ENCODE results near the gene TKT. TPM values are rescaled to one million over a fixed set of nuclear protein-coding genes. Genes with fewer than 3 reads are reported as not detected.

The TKT gene
- polyA plus RNA-seq, 2 donors = 264 to 374 TPM

DNA sequence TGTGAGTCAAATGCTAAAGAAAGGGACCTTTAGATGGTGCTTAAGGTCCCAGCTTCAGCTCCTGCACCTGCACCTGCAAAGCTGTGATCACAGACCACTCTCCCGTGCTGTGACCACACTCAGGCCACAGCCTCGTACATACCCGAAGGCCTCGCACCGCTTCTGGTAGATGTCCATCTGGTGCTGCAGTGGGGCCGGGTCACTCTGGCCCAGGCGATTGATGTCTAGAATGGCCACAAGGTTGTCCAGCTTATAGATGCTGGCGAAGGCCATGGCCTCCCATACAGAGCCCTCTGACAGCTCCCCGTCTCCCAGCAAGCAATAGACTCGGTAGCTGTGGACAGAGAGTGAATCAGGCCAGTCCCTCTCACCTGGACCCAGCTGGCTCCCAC lies 21.0 kb downstream of the TKT start:
- H3K4me3 ChIP-seq (ENCODE audit: low read depth in 1 of 2, low read length in 2 of 2) = no peak overlapping the region
- H3K27ac ChIP-seq (ENCODE audit: low read depth in 2 of 2, low read length in 1 of 2) = no peak overlapping the region
- H3K36me3 ChIP-seq (ENCODE audit: control insufficient read depth in 2 of 2, insufficient read depth in 2 of 2, low read length in 1 of 2) = peaks cover 26 to 72% of the 10 kb centered on the region in 2 donors
- WGBS, 2 donors = 91 to 97% methylated on average over 10 of the region's 10 CpGs
- peaks cover 7 to 24% of the 10 kb centered on the region in 2 donors for H3K4me1 ChIP-seq (ENCODE audit: control insufficient read depth in 2 of 2, insufficient read depth in 2 of 2, low read length in 1 of 2)
- no peaks in the 10 kb centered on the region for H3K9me3 ChIP-seq (ENCODE audit: control insufficient read depth in 2 of 2, insufficient read depth in 1 of 2, low read depth in 1 of 2, low read length in 1 of 2)
- no peaks in the 10 kb centered on the region for H3K27me3 ChIP-seq (ENCODE audit: control insufficient read depth in 1 of 2, insufficient read depth in 2 of 2, low read length in 2 of 2)

GRCh38 chr3:53234130-53234840 lies 21.5 kb downstream of the TKT start:
- 81 to 83% methylated on average over 15 of the region's 15 CpGs for WGBS, 2 donors
- no peaks in the 10 kb centered on the region for H3K9me3 ChIP-seq (ENCODE audit: control insufficient read depth in 2 of 2, insufficient read depth in 1 of 2, low read depth in 1 of 2, low read length in 1 of 2)
- H3K36me3 ChIP-seq (ENCODE audit: control insufficient read depth in 2 of 2, insufficient read depth in 2 of 2, low read length in 1 of 2) = peaks cover 31 to 71% of the 10 kb centered on the region in 2 donors
- no peak overlapping the region for H3K27ac ChIP-seq (ENCODE audit: low read depth in 2 of 2, low read length in 1 of 2)
- peaks cover 7 to 24% of the 10 kb centered on the region in 2 donors for H3K4me1 ChIP-seq (ENCODE audit: control insufficient read depth in 2 of 2, insufficient read depth in 2 of 2, low read length in 1 of 2)
- H3K27me3 ChIP-seq (ENCODE audit: control insufficient read depth in 1 of 2, insufficient read depth in 2 of 2, low read length in 2 of 2) = no peaks in the 10 kb centered on the region
- no peak overlapping the region for H3K4me3 ChIP-seq (ENCODE audit: low read depth in 1 of 2, low read length in 2 of 2)

- H3K36me3 ChIP-seq (ENCODE audit: control insufficient read depth in 2 of 2, insufficient read depth in 2 of 2, low read length in 1 of 2) = peaks cover 37 to 76% of the 10 kb centered on the region in 2 donors
- no peak overlapping the region for H3K4me3 ChIP-seq (ENCODE audit: low read depth in 1 of 2, low read length in 2 of 2)
- no peaks in the 10 kb centered on the region for H3K9me3 ChIP-seq (ENCODE audit: control insufficient read depth in 2 of 2, insufficient read depth in 1 of 2, low read depth in 1 of 2, low read length in 1 of 2)
- H3K27ac ChIP-seq (ENCODE audit: low read depth in 2 of 2, low read length in 1 of 2) = no peak overlapping the region
- 74 to 77% methylated on average over 18 of the region's 18 CpGs for WGBS, 2 donors
- H3K27me3 ChIP-seq (ENCODE audit: control insufficient read depth in 1 of 2, insufficient read depth in 2 of 2, low read length in 2 of 2) = no peaks in the 10 kb centered on the region
- peaks cover 7 to 16% of the 10 kb centered on the region in 2 donors for H3K4me1 ChIP-seq (ENCODE audit: control insufficient read depth in 2 of 2, insufficient read depth in 2 of 2, low read length in 1 of 2)
Observed at GRCh38 chr3:53232641-53233377, 23.0 kb downstream of the TKT start.

GRCh38 chr3:53231532-53232511 lies 24.0 kb downstream of the TKT start:
- H3K27me3 ChIP-seq (ENCODE audit: control insufficient read depth in 1 of 2, insufficient read depth in 2 of 2, low read length in 2 of 2) = no peaks in the 10 kb centered on the region
- H3K36me3 ChIP-seq (ENCODE audit: control insufficient read depth in 2 of 2, insufficient read depth in 2 of 2, low read length in 1 of 2) = peaks cover 43 to 86% of the 10 kb centered on the region in 2 donors
- peaks cover 7 to 15% of the 10 kb centered on the region in 2 donors for H3K4me1 ChIP-seq (ENCODE audit: control insufficient read depth in 2 of 2, insufficient read depth in 2 of 2, low read length in 1 of 2)
- 88 to 90% methylated on average over 13 of the region's 13 CpGs for WGBS, 2 donors
- no peak overlapping the region for H3K4me3 ChIP-seq (ENCODE audit: low read depth in 1 of 2, low read length in 2 of 2)
- no peak overlapping the region for H3K27ac ChIP-seq (ENCODE audit: low read depth in 2 of 2, low read length in 1 of 2)
- no peaks in the 10 kb centered on the region for H3K9me3 ChIP-seq (ENCODE audit: control insufficient read depth in 2 of 2, insufficient read depth in 1 of 2, low read depth in 1 of 2, low read length in 1 of 2)

- H3K9me3 ChIP-seq (ENCODE audit: control insufficient read depth in 2 of 2, insufficient read depth in 1 of 2, low read depth in 1 of 2, low read length in 1 of 2) = no peaks in the 10 kb centered on the region
- no peak overlapping the region for H3K4me3 ChIP-seq (ENCODE audit: low read depth in 1 of 2, low read length in 2 of 2)
- no peak overlapping the region for H3K27ac ChIP-seq (ENCODE audit: low read depth in 2 of 2, low read length in 1 of 2)
- H3K4me1 ChIP-seq (ENCODE audit: control insufficient read depth in 2 of 2, insufficient read depth in 2 of 2, low read length in 1 of 2) = peaks cover 0 to 5% of the 10 kb centered on the region in 2 donors
- no peaks in the 10 kb centered on the region for H3K27me3 ChIP-seq (ENCODE audit: control insufficient read depth in 1 of 2, insufficient read depth in 2 of 2, low read length in 2 of 2)
- H3K36me3 ChIP-seq (ENCODE audit: control insufficient read depth in 2 of 2, insufficient read depth in 2 of 2, low read length in 1 of 2) = peaks cover 47 to 91% of the 10 kb centered on the region in 2 donors
- WGBS, 2 donors = 92 to 93% methylated on average over 5 of the region's 5 CpGs
Observed at GRCh38 chr3:53230789-53231188, 25.0 kb downstream of the TKT start.

DNA sequence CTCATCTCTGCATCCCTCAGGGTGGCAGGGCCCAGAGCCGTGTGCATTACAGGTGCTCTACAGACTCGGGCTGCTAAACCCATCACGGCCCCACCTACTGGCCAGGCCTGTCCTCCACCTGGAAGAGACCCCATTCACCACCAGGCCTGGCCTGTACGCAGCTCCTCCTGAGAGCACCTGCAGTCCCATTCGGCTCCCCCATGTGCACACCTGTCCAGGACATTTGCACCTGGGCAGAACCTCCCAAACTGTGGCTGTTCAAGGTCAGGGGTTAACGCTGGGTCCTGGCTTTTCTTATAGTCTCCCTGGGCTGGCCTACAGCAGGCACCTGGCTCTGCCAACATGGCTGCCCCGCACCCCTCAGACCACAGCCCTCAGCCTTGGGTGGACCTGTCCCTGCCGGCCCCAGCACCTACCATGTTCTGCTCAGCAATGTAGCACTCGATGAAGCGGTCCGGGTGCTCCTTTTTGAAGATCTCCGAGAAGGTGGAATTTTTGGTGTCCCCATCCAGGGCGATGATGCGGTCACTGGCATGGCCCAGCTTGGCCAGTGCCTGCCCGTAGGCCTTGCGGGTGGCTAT lies 25.7 kb downstream of the TKT start:
- Histone ChIP-seq H3K4me1 (ENCODE audit: control insufficient read depth in 2 of 2, insufficient read depth in 2 of 2, low read length in 1 of 2) (peaks cover 0 to 2% of the 10 kb centered on the region in 2 donors), H3K27ac (ENCODE audit: low read depth in 2 of 2, low read length in 1 of 2) (no peak overlapping the region), H3K4me3 (ENCODE audit: low read depth in 1 of 2, low read length in 2 of 2) (no peak overlapping the region), H3K9me3 (ENCODE audit: control insufficient read depth in 2 of 2, insufficient read depth in 1 of 2, low read depth in 1 of 2, low read length in 1 of 2) (no peaks in the 10 kb centered on the region), H3K27me3 (ENCODE audit: control insufficient read depth in 1 of 2, insufficient read depth in 2 of 2, low read length in 2 of 2) (no peaks in the 10 kb centered on the region), H3K36me3 (ENCODE audit: control insufficient read depth in 2 of 2, insufficient read depth in 2 of 2, low read length in 1 of 2) (peaks cover 47 to 91% of the 10 kb centered on the region in 2 donors)
- 84 to 88% methylated on average over 16 of the region's 16 CpGs for WGBS, 2 donors

GRCh38 chr3:53229606-53230005 lies 26.2 kb downstream of the TKT start:
- H3K9me3 ChIP-seq (ENCODE audit: control insufficient read depth in 2 of 2, insufficient read depth in 1 of 2, low read depth in 1 of 2, low read length in 1 of 2) = no peaks in the 10 kb centered on the region
- peaks cover 0 to under 1% of the 10 kb centered on the region in 2 donors for H3K4me1 ChIP-seq (ENCODE audit: control insufficient read depth in 2 of 2, insufficient read depth in 2 of 2, low read length in 1 of 2)
- H3K36me3 ChIP-seq (ENCODE audit: control insufficient read depth in 2 of 2, insufficient read depth in 2 of 2, low read length in 1 of 2) = peaks cover 44 to 91% of the 10 kb centered on the region in 2 donors
- no peak overlapping the region for H3K27ac ChIP-seq (ENCODE audit: low read depth in 2 of 2, low read length in 1 of 2)
- H3K27me3 ChIP-seq (ENCODE audit: control insufficient read depth in 1 of 2, insufficient read depth in 2 of 2, low read length in 2 of 2) = no peaks in the 10 kb centered on the region
- WGBS, 2 donors = 97 to 100% methylated on average over 2 of the region's 2 CpGs
- H3K4me3 ChIP-seq (ENCODE audit: low read depth in 1 of 2, low read length in 2 of 2) = no peak overlapping the region

- 96 to 98% methylated on average over 14 of the region's 14 CpGs for WGBS, 2 donors
- Histone ChIP-seq H3K27ac (ENCODE audit: low read depth in 2 of 2, low read length in 1 of 2) (no peak overlapping the region), H3K27me3 (ENCODE audit: control insufficient read depth in 1 of 2, insufficient read depth in 2 of 2, low read length in 2 of 2) (no peaks in the 10 kb centered on the region), H3K9me3 (ENCODE audit: control insufficient read depth in 2 of 2, insufficient read depth in 1 of 2, low read depth in 1 of 2, low read length in 1 of 2) (no peaks in the 10 kb centered on the region), H3K36me3 (ENCODE audit: control insufficient read depth in 2 of 2, insufficient read depth in 2 of 2, low read length in 1 of 2) (peaks cover 42 to 91% of the 10 kb centered on the region in 2 donors), H3K4me1 (ENCODE audit: control insufficient read depth in 2 of 2, insufficient read depth in 2 of 2, low read length in 1 of 2) (no peaks in the 10 kb centered on the region), H3K4me3 (ENCODE audit: low read depth in 1 of 2, low read length in 2 of 2) (no peak overlapping the region)
Observed at GRCh38 chr3:53229171-53229570, 26.7 kb downstream of the TKT start.

All from esophagus (tissue), 2 donors.